ENCODE measurements around the gene TAF1.
"Not testable (repeated sequence)": the region's sequence is repeated elsewhere in the genome, so short reads cannot be mapped to it uniquely, and the experiment has no call there.

TAF1 gene

DNA sequence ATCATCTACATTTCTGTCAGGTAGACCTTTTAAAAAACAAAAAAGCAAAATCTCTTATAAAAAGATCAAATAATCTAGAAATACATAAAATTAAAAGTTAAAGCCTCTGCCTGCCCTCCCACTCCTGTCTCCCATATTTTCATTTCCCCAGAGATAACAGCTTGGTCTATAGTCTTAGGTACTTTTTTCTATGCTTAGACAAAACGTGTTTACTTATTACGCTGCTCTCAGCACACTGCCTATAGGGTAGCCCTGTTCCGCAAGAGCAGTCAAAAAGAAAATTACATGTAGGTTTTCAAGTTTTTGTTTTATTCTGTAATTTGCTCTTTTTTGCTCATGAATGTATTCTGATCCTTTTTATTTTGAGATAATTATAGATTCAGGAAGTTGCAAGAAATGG is 73.3 kb downstream of the TAF1 start:
- no peaks in the 10 kb centered on the region for H3K27me3 ChIP-seq (ENCODE audit: insufficient read depth, poor library complexity, severe bottlenecking)
- no peak overlapping the region for H3K27ac ChIP-seq (replicated peaks)
- TF ChIP-seq, protein P1, sequence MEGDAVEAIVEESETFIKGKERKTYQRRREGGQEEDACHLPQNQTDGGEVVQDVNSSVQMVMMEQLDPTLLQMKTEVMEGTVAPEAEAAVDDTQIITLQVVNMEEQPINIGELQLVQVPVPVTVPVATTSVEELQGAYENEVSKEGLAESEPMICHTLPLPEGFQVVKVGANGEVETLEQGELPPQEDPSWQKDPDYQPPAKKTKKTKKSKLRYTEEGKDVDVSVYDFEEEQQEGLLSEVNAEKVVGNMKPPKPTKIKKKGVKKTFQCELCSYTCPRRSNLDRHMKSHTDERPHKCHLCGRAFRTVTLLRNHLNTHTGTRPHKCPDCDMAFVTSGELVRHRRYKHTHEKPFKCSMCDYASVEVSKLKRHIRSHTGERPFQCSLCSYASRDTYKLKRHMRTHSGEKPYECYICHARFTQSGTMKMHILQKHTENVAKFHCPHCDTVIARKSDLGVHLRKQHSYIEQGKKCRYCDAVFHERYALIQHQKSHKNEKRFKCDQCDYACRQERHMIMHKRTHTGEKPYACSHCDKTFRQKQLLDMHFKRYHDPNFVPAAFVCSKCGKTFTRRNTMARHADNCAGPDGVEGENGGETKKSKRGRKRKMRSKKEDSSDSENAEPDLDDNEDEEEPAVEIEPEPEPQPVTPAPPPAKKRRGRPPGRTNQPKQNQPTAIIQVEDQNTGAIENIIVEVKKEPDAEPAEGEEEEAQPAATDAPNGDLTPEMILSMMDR (IDR thresholded peaks at IDR 0.05; ENCODE audit: insufficient read depth, low read length), result no peak
- TF ChIP-seq SPI1 (IDR thresholded peaks at IDR 0.05; ENCODE audit: borderline replicate concordance, low read depth), result no peak
- TF ChIP-seq, protein P2, sequence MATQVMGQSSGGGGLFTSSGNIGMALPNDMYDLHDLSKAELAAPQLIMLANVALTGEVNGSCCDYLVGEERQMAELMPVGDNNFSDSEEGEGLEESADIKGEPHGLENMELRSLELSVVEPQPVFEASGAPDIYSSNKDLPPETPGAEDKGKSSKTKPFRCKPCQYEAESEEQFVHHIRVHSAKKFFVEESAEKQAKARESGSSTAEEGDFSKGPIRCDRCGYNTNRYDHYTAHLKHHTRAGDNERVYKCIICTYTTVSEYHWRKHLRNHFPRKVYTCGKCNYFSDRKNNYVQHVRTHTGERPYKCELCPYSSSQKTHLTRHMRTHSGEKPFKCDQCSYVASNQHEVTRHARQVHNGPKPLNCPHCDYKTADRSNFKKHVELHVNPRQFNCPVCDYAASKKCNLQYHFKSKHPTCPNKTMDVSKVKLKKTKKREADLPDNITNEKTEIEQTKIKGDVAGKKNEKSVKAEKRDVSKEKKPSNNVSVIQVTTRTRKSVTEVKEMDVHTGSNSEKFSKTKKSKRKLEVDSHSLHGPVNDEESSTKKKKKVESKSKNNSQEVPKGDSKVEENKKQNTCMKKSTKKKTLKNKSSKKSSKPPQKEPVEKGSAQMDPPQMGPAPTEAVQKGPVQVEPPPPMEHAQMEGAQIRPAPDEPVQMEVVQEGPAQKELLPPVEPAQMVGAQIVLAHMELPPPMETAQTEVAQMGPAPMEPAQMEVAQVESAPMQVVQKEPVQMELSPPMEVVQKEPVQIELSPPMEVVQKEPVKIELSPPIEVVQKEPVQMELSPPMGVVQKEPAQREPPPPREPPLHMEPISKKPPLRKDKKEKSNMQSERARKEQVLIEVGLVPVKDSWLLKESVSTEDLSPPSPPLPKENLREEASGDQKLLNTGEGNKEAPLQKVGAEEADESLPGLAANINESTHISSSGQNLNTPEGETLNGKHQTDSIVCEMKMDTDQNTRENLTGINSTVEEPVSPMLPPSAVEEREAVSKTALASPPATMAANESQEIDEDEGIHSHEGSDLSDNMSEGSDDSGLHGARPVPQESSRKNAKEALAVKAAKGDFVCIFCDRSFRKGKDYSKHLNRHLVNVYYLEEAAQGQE (IDR thresholded peaks at IDR 0.05; ENCODE audit: insufficient replicate concordance, low read depth), result no peak
- no peak for TF ChIP-seq GABPA (IDR thresholded peaks at IDR 0.05; ENCODE audit: low read depth)
- no peak overlapping the region for H3K4me3 ChIP-seq (replicated peaks; ENCODE audit: insufficient read depth, low read length)
- DNase-seq (ENCODE audit: low read depth in 1 of 2, low spot score in 1 of 2), result no peak

DNA sequence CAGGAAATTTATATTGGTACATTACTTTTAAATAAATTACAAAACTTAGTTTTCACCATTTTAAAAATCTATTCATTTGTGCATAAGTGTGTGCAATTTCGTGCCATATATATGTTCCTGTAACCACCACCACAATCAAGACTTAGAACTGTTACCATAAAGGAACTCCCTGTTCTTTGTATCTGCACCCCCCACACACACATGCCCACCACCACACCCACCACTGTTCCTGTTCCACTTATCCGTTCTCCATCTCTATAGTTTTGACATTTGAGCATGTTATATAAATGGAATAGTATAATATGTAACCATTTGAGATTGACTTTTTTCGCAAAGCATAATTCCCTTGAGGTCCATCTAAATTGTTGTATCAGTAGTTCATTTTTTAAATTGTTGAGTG is 73.7 kb downstream of the TAF1 start:
- DNase-seq (ENCODE audit: low read depth in 1 of 2, low spot score in 1 of 2), result no peak
- Histone ChIP-seq H3K4me3 (replicated peaks; ENCODE audit: insufficient read depth, low read length) (no peak overlapping the region), H3K27ac (replicated peaks) (no peak overlapping the region), H3K27me3 (ENCODE audit: insufficient read depth, poor library complexity, severe bottlenecking) (no peaks in the 10 kb centered on the region)
- no peak for TF ChIP-seq GABPA (IDR thresholded peaks at IDR 0.05; ENCODE audit: low read depth)
- TF ChIP-seq SPI1 (IDR thresholded peaks at IDR 0.05; ENCODE audit: borderline replicate concordance, low read depth), result no peak
- TF ChIP-seq, protein P1 (IDR thresholded peaks at IDR 0.05; ENCODE audit: insufficient read depth, low read length), result no peak
- no peak for TF ChIP-seq POLR2AphosphoS5 (IDR thresholded peaks at IDR 0.05; ENCODE audit: low read depth)
- TF ChIP-seq, protein P2 (IDR thresholded peaks at IDR 0.05; ENCODE audit: insufficient replicate concordance, low read depth), result no peak

DNA sequence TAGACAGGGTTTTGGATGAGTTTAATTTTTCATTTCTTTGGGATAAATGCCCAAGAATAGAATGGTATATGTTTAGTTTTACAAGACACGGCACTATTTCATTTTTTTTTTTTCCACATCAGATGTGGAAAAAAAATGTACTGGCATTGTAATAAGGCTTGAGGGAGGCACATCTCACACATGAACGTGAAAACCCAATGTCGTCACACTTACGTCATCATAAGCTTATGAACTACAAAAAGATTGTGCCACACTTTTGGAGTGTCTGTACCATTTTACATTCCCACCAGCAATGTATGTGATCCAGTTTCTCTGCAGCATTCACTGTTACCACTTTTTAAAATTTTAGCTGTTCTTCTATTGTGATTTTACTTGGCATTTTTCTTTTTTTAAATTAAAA is 74.2 kb downstream of the TAF1 start:
- Histone ChIP-seq H3K27ac (replicated peaks) (no peak overlapping the region), H3K27me3 (ENCODE audit: insufficient read depth, poor library complexity, severe bottlenecking) (no peaks in the 10 kb centered on the region), H3K4me3 (replicated peaks; ENCODE audit: insufficient read depth, low read length) (no peak overlapping the region)
- peak in 1 of 2 experiments; percentile 29 for DNase-seq (ENCODE audit: low read depth in 1 of 2, low spot score in 1 of 2)
- TF ChIP-seq, protein P2 (IDR thresholded peaks at IDR 0.05; ENCODE audit: insufficient replicate concordance, low read depth), result no peak
- TF ChIP-seq GABPA (IDR thresholded peaks at IDR 0.05; ENCODE audit: low read depth) (no peak), SPI1 (IDR thresholded peaks at IDR 0.05; ENCODE audit: borderline replicate concordance, low read depth) (no peak), POLR2AphosphoS5 (IDR thresholded peaks at IDR 0.05; ENCODE audit: low read depth) (no peak)
- TF ChIP-seq, protein P1 (IDR thresholded peaks at IDR 0.05; ENCODE audit: insufficient read depth, low read length), result no peak

DNA sequence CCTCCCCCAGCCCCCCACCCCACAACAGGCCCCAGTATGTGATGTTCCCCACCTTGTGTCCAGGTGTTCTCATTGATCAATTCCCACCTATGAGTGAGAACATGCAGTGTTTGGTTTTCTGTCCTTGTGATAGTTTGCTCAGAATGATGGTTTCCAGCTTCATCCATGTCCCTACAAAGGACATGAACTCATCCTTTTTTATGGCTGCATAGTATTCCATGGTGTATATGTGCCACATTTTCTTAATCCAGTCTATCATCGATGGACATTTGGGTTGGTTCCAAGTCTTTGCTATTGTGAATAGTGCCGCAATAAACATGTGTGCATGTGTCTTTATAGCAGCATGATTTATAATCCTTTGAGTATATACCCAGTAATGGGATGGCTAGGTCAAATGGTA is 75.7 kb downstream of the TAF1 start:
- H3K27ac ChIP-seq (replicated peaks); H3K27me3 ChIP-seq (ENCODE audit: insufficient read depth, poor library complexity, severe bottlenecking); DNase-seq (ENCODE audit: low read depth in 1 of 2, low spot score in 1 of 2); H3K4me3 ChIP-seq (replicated peaks; ENCODE audit: insufficient read depth, low read length): not testable (repeated sequence)
